ACC112 (cell line): ENCODE results near the gene SELPLG.
A peak's percentile ranks its signal among the peaks of the same experiment; 100 is the strongest.

Experiments used
- H2AFZ ChIP-seq: fragments of 200-600 bp; sonication (generic); one replicate; pipeline ENCODE4 v1.6.0; 2017; ENCODE audit warnings: antibody characterized with exemption, low read length; ENCODE audit not compliant: unreplicated experiment
- H3K27ac ChIP-seq: fragments of 200-600 bp; sonication (generic); 2 replicates; pipeline ENCODE4 v1.5.1; 2014; ENCODE audit warnings: low read depth, mild to moderate bottlenecking, antibody characterized with exemption, low read length, moderate library complexity
- H3K27me3 ChIP-seq: fragments of 200-600 bp; sonication (generic); 2 replicates; pipeline ENCODE4 v1.6.1; 2014; ENCODE audit warnings: mild to moderate bottlenecking, antibody characterized with exemption, low read length, moderate library complexity, mixed read lengths; ENCODE audit not compliant: insufficient read depth
- H3K36me3 ChIP-seq: fragments of 200-600 bp; sonication (generic); 2 replicates; pipeline ENCODE4 v1.6.1; 2016; ENCODE audit warnings: mild to moderate bottlenecking, antibody characterized with exemption, low read length, moderate library complexity, mixed read lengths; ENCODE audit not compliant: insufficient read depth
- H3K4me1 ChIP-seq: fragments of 200-600 bp; sonication (generic); one replicate; pipeline ENCODE4 v1.6.1; 2016; ENCODE audit warnings: low read length, mixed read lengths; ENCODE audit not compliant: insufficient read depth, unreplicated experiment, control insufficient read depth
- H3K4me3 ChIP-seq: fragments of 200-600 bp; sonication (generic); 2 replicates; pipeline ENCODE4 v1.5.1; 2014; ENCODE audit warnings: mild to moderate bottlenecking, low read depth, low read length
- H3K79me2 ChIP-seq: fragments of 200-600 bp; sonication (generic); one replicate; pipeline ENCODE4 v1.6.0; 2016; ENCODE audit warnings: low read length; ENCODE audit not compliant: control insufficient read depth, unreplicated experiment, insufficient read depth

The SELPLG gene, protein sequence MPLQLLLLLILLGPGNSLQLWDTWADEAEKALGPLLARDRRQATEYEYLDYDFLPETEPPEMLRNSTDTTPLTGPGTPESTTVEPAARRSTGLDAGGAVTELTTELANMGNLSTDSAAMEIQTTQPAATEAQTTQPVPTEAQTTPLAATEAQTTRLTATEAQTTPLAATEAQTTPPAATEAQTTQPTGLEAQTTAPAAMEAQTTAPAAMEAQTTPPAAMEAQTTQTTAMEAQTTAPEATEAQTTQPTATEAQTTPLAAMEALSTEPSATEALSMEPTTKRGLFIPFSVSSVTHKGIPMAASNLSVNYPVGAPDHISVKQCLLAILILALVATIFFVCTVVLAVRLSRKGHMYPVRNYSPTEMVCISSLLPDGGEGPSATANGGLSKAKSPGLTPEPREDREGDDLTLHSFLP

DNA sequence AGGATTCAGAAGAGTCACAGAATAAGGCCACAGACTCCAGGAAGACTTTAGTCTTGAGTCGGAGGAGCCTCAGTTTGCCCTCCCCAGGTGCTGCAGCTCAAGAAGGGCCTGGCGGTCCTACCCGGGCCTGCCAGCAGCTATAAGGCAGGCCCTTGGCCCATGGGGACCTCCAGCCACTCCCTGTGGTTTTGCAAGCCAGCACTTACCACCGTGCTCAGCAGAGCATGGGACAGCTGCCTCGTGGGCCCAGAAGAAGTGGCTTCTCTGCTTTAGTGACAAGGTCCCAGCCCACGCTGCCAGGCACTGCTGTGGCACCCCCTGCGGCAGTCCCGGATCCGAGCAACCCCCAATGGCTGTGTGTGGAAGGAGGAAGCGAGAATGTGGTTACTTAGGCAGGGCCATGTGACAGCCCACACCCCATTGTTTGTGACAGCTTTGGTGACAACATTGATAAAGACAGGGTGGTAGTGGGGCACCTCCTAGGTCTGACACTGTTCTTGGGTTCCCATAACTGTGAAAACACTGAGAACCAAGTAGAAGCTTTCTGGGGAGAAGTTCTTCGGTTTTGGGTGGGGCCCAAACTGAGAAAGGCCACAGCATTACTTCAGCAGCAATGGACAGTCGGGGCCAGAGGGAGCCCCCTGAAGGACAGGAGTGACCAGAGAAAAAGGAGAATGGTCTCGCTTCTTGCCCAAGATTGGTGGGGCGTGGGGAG, at the start of gene SELPLG:
SELPLG (minus strand) TSS at position 361 of the 715 bp plus-strand sequence. CDS start 9,587 bp downstream, outside the sequence.
- H3K36me3 ChIP-seq, result no peaks in the 10 kb centered on the region
- H2AFZ ChIP-seq, result no peak within 1 kb of the TSS
- H3K27me3 ChIP-seq, result no peaks in the 10 kb centered on the region
- peaks cover 30% of the 10 kb centered on the region for H3K4me1 ChIP-seq
- H3K79me2 ChIP-seq, result no peaks in the 10 kb centered on the region
- no peak within 1 kb of the TSS for H3K4me3 ChIP-seq
- no peak within 1 kb of the TSS for H3K27ac ChIP-seq

DNA sequence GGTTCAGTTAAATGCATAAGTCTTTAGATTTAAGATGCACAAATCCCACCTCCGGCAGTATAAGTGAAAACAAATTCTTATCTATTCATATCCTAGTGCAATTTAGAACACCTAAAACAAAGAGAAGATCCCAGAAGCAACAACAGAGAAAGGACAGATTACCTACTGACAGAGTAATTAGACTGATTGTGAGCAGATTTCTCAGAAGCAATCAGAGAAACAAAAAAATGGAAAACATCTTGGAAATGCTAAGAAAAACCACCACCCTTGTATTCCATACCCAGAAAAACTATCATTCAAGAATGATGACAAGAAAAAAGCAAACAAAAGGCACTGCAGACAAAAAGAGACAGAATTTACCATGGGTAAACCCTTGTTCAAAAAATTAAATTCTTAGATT, 47.6 kb upstream of the SELPLG start:
- Histone ChIP-seq H3K4me1 (peaks cover 24% of the 10 kb centered on the region), H3K36me3 (peaks cover 26% of the 10 kb centered on the region), H2AFZ (no peak overlapping the region), H3K79me2 (peaks cover 94% of the 10 kb centered on the region), H3K27me3 (no peaks in the 10 kb centered on the region), H3K4me3 (no peak overlapping the region), H3K27ac (no peak overlapping the region)

DNA sequence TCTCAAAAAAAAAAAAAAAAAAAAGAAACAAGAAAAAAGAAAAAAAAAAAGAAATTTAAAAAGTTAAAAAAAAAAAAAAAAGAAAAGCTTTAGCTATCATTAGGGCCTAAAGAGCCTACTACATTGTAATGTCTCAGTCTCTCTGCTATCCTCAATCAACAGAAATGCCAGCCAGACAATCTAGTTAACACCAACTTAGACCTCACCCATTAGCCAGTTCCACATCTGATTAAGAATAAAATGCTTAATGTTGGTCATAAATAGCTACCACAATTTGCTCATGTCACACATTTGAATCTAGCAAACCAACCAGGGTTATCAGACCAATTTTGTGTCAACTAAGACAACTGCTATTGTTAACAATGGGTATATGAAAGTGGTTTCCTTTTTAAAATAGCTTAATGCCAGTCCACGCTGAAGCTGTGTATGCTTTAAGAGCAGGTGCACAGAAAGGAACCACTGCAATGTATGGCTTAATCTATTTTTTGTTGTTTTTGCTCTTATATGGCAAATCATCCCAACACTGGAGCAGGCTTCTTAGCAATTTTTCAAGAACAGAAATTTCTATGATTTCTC, 45.5 kb upstream of the SELPLG start:
- H2AFZ ChIP-seq, result no peak overlapping the region
- H3K27me3 ChIP-seq, result no peaks in the 10 kb centered on the region
- no peak overlapping the region for H3K4me3 ChIP-seq
- peaks cover 92% of the 10 kb centered on the region for H3K79me2 ChIP-seq
- no peak overlapping the region for H3K27ac ChIP-seq
- peaks cover 33% of the 10 kb centered on the region for H3K36me3 ChIP-seq
- H3K4me1 ChIP-seq, result peaks cover 7% of the 10 kb centered on the region

DNA sequence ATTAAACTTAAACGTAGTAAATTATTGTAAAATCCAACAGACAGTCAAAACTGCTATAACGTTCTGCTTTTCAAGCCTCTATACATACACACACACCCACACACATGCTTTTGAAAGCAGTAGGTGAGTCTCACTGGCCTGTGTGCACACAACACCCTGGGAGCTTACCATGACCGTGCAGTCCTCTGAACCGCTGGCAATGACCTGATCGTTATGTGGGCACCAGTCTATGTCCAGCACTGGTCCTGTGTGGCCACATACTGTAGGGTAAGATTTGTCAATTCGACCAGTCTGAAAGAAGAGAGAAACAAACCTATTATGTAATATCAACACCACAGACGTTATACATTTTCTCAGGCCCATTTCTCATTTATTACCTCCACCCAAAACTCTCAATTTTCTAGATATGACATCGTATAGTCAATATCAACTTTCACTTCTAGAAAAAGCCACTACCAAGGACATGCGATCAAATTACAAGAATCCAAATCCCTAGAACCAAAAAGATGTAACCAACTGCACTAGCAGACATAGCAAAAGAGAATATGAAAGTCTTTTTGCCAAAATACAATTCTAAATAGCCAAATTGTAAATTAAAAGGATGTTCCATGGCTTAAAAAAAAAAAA, 44.5 kb upstream of the SELPLG start:
- Histone ChIP-seq H3K27me3 (no peaks in the 10 kb centered on the region), H3K4me3 (no peak overlapping the region), H3K27ac (peak overlapping the region; percentile 15; the same call in 1 of the 2 replicates), H3K4me1 (peaks cover 7% of the 10 kb centered on the region), H3K36me3 (peaks cover 36% of the 10 kb centered on the region), H3K79me2 (peaks cover 89% of the 10 kb centered on the region), H2AFZ (no peak overlapping the region)

DNA sequence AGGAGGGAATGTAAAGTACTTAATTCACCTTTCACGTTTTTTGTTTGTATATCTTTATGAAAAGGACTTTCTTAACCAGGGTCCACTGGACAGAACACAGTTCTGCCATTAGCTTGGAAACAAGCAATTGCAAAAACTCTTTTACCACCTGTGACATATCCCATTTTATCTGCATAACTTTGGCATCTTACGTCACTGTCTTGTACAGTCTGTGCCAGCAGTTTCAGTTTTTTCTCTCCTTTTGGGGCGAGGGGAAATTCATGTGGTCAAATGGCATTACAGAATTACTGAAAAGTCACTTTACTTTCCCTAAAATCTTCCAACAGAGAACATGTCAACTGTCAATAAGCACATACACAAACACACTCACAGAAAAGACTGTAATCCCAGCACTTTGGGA, 43.7 kb upstream of the SELPLG start:
- Histone ChIP-seq H3K27ac (no peak overlapping the region), H3K27me3 (no peaks in the 10 kb centered on the region), H3K4me1 (peaks cover 7% of the 10 kb centered on the region), H3K36me3 (peaks cover 38% of the 10 kb centered on the region), H3K79me2 (peaks cover 89% of the 10 kb centered on the region), H2AFZ (no peak overlapping the region), H3K4me3 (no peak overlapping the region)

DNA sequence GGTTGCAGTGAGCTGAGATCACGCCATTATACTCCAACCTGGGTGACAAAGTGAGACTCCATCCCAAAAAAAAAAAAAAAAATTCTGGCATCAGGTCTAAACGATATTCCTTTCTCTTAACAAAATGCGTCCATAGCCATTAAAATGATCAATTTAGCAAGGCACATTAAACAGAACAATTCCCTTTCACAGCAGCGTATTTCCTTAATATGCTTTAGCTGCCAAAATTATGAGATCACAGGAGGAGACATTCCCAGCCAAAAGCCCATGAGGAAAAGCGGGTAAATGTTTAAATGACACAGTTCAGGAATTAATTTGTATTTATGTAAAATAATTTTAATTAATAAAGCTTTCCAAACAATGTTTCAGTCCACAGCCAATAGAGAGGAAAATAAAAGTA, 43.0 kb upstream of the SELPLG start:
- H3K4me1 ChIP-seq, result peaks cover 2% of the 10 kb centered on the region
- no peaks in the 10 kb centered on the region for H3K27me3 ChIP-seq
- peaks cover 89% of the 10 kb centered on the region for H3K79me2 ChIP-seq
- no peak overlapping the region for H3K27ac ChIP-seq
- no peak overlapping the region for H2AFZ ChIP-seq
- H3K4me3 ChIP-seq, result no peak overlapping the region
- peaks cover 42% of the 10 kb centered on the region for H3K36me3 ChIP-seq

DNA sequence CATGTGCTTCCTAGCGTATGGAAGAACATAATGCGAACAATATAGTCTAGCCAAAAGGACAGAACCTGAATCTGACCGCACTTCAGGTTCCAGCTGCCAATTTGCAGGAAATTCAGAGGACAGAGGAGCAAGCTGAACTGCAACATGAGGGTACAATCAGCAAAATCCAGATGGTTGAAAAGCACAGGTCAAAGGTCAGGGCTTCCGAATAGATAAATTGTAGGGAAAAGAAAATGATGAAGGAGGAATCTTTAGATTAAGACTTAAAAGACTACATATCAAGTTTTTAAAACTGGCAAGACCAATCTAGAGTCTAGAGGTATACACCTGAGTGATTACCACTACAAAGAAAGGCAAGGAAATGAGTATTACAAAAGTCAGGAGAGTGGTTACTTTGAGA, 42.1 kb upstream of the SELPLG start:
- Histone ChIP-seq H3K27ac (no peak overlapping the region), H3K4me3 (no peak overlapping the region), H3K4me1 (no peaks in the 10 kb centered on the region), H3K79me2 (peaks cover 87% of the 10 kb centered on the region), H2AFZ (no peak overlapping the region), H3K36me3 (peaks cover 39% of the 10 kb centered on the region), H3K27me3 (no peaks in the 10 kb centered on the region)

DNA sequence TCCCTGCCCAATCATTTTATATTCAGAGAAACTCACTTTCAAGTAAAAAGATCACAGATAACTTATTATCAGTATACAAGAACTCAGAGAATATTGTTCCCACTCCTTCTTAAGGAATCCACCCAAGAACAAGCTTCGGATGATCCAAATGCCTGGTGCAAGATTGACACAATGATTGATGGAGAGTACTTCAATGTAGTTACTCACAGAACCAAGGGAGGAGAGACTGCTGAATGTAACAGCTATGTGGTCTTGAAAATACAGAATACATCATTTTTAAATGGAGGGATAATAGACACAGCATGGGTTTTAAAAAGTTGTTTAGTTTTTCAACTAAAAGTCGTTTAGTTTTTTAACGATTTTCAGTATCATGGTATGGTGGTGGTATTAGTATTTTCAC, 38.4 kb upstream of the SELPLG start:
- H3K27me3 ChIP-seq, result no peaks in the 10 kb centered on the region
- H3K27ac ChIP-seq, result no peak overlapping the region
- H3K4me1 ChIP-seq, result peaks cover 31% of the 10 kb centered on the region
- no peak overlapping the region for H2AFZ ChIP-seq
- no peak overlapping the region for H3K4me3 ChIP-seq
- H3K79me2 ChIP-seq, result peaks cover 89% of the 10 kb centered on the region
- peaks cover 17% of the 10 kb centered on the region for H3K36me3 ChIP-seq

DNA sequence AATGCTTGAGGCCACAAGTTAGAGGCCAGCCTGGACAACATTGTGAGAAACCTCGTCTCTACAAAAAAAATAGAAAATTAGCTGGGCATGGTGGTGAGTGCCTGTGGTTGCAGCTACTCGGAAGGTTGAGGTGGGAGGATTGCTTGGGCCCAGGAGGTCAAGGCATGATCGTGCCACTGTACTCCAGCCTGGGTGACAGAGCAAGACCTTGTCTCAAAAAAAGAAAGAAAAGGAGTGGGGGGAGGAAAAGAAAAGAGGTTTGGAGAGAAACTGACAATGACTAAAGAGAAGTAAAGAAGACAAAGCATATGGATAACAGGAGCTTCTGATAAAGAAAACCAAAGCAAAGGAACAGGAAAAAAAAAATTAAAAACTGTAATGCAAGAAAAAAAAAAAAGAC, 37.4 kb upstream of the SELPLG start:
- H2AFZ ChIP-seq, result no peak overlapping the region
- H3K27ac ChIP-seq, result no peak overlapping the region
- H3K4me1 ChIP-seq, result peaks cover 41% of the 10 kb centered on the region
- peaks cover 90% of the 10 kb centered on the region for H3K79me2 ChIP-seq
- H3K27me3 ChIP-seq, result no peaks in the 10 kb centered on the region
- peaks cover 16% of the 10 kb centered on the region for H3K36me3 ChIP-seq
- H3K4me3 ChIP-seq, result no peak overlapping the region

DNA sequence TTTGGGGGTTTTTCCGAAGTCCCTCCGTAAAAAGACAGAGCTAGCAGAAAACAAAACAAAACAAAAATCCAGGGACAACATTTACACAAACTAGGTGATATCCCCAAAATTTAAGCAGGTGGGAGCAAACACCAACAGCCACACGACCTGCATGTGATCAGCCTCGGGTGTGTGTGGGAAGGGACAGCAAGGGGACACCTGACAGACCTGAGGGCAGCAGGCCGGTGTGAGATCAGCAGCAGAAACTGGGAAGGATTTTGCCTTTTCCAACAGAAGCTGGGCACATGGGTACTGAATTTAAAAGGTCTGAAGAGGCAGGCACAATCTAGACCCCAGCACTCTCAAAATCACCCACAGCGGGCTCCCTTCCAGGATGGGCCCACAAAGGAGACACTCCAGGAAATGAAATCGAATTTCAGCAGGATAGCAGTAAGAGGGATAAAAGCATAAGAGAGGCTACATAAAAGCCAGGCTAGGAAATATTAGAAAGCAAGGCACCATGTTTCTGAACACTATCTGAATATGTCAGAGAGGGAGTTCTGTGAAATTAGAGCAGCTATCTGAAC, 36.5 kb upstream of the SELPLG start:
- Histone ChIP-seq H3K27me3 (no peaks in the 10 kb centered on the region), H3K79me2 (peaks cover 90% of the 10 kb centered on the region), H3K27ac (peak overlapping the region; percentile 42)

More for the DNA sequence above, 36.5 kb upstream of the SELPLG start:
- H3K36me3 ChIP-seq, result peaks cover 9% of the 10 kb centered on the region
- H3K4me3 ChIP-seq, result no peak overlapping the region
- peaks cover 50% of the 10 kb centered on the region for H3K4me1 ChIP-seq
- H2AFZ ChIP-seq, result no peak overlapping the region
